Activated T-cell treated with anti-CD3 and anti-CD28 coated beads, Interleukin-2, amount 50 U/mL, for 24 hours (primary cell): ENCODE measurements around the gene RPL36A.
A peak's percentile ranks its signal among the peaks of the same experiment; 100 is the strongest.

Experiments used
- DNase-seq: peaks from one replicate; pipeline ENCODE4 v3.0.0-alpha.2; 2020
- H3K27ac Mint-ChIP-seq: 2 replicates; pipeline ENCODE4 v1.8.0; 2020; ENCODE audit warnings: mild to moderate bottlenecking, mixed read lengths
- H3K27me3 Mint-ChIP-seq: 2 replicates; pipeline ENCODE4 v1.8.0; 2020; ENCODE audit warnings: mixed read lengths
- H3K36me3 Mint-ChIP-seq: 2 replicates; pipeline ENCODE4 v1.8.0; 2020; ENCODE audit warnings: low read depth, mixed read lengths
- H3K4me1 Mint-ChIP-seq: 2 replicates; pipeline ENCODE4 v1.8.0; 2020; ENCODE audit warnings: low read depth, mixed read lengths
- H3K4me3 Mint-ChIP-seq: 2 replicates; pipeline ENCODE4 v1.8.0; 2020; ENCODE audit warnings: mild to moderate bottlenecking, moderate library complexity, mixed read lengths
- H3K9me3 Mint-ChIP-seq: 2 replicates; pipeline ENCODE4 v1.8.0; 2020; ENCODE audit warnings: mixed read lengths

Gene RPL36A

DNA sequence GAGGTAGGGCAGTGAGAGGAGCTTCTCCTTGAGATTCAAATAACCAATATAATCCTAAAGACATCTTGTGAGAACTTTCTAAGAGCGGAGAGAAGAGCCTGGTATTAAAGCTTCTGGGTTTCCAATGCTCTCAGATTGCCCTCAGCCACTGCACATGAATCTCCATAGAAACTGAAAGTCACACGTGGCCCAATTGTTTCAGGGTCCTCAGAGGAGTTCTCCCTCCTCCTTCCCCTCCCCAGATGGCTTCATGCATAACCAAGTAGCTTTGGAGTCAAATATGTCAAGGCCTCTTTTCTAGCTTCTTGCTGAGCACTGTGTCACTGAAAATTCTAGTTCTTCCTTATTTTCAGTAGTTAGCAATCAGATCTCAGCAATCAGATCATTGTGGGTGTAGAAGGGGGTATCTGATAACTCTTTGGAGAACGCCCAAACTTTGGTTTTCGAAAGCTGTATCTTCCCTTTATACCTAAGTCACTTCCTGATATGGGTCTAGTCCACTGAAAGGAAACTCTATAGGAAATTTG, 7.1 kb upstream of the RPL36A start:
- Mint-ChIP-seq H3K4me3 (no peak overlapping the region), H3K4me1 (no peaks in the 10 kb centered on the region), H3K27me3 (peaks cover 3% of the 10 kb centered on the region), H3K36me3 (no peaks in the 10 kb centered on the region), H3K27ac (no peak overlapping the region), H3K9me3 (no peaks in the 10 kb centered on the region)
- no peak for DNase-seq

DNA sequence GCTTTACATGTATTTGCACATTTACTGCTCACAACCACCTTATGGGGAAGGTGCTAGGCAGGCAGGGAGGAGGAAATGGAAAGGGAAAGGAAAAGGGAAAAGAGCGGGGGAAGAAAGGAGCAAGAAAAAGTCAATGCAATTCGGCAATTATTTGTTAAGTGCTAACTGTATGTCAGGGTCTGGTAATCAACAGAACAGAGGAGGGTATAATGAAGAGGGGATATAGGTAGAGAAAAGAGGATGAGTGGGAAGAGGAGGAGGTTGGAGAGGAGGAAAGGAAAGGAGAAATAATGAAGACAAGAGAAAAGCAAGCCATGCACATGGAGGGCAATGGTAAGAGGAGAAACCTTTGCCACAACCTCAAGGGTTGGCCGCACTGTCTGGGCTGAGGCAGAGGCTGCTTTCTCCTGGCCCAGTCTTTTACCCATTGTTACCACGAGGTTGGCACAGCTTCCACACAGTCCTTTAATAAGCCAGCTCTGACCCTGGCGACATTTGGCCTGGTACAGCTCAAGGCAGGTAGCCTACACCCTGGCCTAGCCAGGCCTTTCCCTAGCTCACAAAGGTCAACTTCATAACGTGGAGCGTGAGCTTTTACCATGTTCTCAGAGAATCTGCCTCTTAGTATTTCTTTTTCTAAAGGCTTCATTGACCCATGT, 5.7 kb upstream of the RPL36A start:
- Mint-ChIP-seq H3K36me3 (no peaks in the 10 kb centered on the region), H3K4me1 (no peaks in the 10 kb centered on the region), H3K27ac (no peak overlapping the region), H3K27me3 (peaks cover 9% of the 10 kb centered on the region), H3K4me3 (no peak overlapping the region), H3K9me3 (no peaks in the 10 kb centered on the region)
- no peak for DNase-seq

DNA sequence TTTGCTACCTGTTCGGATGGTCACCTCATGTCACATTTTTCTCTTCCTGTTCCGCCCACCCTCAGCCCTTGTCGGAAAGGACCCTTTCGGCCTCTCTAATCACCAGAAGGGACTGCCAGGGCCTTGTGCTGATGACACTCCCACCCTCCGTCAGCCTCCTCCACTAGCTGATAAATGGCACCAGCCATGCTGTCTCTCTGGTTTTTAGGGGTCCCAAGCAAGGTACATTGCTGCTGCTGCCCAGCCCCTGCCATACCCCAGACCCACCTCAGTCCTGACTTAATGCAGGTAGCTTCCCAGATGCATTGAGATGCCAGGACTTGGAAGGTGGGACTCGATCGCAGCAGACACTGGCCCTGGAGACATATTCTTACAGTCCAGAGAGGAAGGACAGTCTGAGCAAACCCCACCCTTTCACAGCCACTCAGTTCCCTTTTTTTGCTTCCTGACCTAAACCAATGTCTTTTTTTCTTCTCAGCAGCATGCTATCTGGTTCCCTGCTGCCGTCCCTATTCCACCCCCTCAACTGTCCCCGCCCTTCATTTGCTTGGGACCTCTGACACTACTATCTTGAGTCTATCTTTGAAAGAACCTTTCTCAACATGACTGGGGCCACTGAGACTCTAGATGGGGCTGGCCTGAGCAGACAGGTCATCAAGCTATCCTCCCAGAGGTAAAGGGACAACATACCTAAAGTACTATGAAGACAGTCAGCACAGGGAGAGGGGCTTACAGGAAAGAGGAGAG, 4.8 kb upstream of the RPL36A start, which contains the start of gene BTK:
BTK (minus strand) TSS at position 397 of the 747 bp plus-strand sequence. CDS start 10,907 bp downstream, outside the sequence.
- peaks cover 4% of the 10 kb centered on the region for H3K4me1 Mint-ChIP-seq
- peaks cover 15% of the 10 kb centered on the region for H3K27me3 Mint-ChIP-seq
- DNase-seq: no peak
- H3K36me3 Mint-ChIP-seq: peaks cover 2% of the 10 kb centered on the region
- no peaks in the 10 kb centered on the region for H3K9me3 Mint-ChIP-seq
- no peak within 1 kb of the TSS for H3K27ac Mint-ChIP-seq
- no peak within 1 kb of the TSS for H3K4me3 Mint-ChIP-seq

DNA sequence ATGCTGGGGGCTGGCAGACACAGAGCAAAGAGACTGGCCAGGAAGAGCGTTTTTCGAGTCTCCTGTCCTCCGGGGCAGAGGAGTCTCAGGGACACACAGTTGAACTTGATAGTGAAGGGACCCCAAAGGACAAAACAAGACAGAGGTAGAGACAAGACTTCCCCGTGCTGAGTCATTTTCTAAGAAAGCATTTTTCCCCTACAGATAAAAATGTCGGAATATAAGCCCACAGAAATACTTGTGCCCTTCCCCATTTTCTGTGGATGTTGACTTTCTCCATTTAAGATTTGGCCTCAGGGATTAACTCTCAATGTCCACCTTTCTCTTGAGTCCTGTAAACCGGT, 4.3 kb upstream of the RPL36A start:
- H3K27me3 Mint-ChIP-seq: peaks cover 21% of the 10 kb centered on the region
- no peak overlapping the region for H3K27ac Mint-ChIP-seq
- DNase-seq: no peak
- peaks cover 8% of the 10 kb centered on the region for H3K36me3 Mint-ChIP-seq
- H3K4me3 Mint-ChIP-seq: no peak overlapping the region
- H3K9me3 Mint-ChIP-seq: no peaks in the 10 kb centered on the region
- peaks cover 4% of the 10 kb centered on the region for H3K4me1 Mint-ChIP-seq

DNA sequence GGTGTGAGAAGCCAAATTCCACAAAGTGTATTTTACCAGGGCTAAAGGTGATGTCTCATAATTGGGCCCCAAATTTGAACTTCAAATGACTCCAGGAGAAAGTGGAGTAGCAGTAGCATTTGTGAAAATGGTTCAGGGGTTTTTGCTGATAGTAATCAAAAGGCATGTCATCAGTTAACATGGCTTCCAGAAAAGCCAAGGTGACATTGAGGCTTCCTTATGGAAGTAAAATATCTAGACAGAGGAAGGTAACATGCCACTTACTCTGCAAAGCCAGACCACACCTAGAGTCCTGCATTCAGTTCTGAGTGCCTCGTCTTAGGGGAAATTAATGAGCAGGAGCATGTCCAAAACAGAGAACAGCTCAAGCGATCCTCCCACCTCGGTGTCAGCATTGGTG, 2.2 kb upstream of the RPL36A start:
- H3K36me3 Mint-ChIP-seq: peaks cover 28% of the 10 kb centered on the region
- no peak for DNase-seq
- H3K27ac Mint-ChIP-seq: no peak overlapping the region
- peaks cover 24% of the 10 kb centered on the region for H3K27me3 Mint-ChIP-seq
- no peaks in the 10 kb centered on the region for H3K9me3 Mint-ChIP-seq
- H3K4me1 Mint-ChIP-seq: peaks cover 9% of the 10 kb centered on the region
- no peak overlapping the region for H3K4me3 Mint-ChIP-seq

DNA sequence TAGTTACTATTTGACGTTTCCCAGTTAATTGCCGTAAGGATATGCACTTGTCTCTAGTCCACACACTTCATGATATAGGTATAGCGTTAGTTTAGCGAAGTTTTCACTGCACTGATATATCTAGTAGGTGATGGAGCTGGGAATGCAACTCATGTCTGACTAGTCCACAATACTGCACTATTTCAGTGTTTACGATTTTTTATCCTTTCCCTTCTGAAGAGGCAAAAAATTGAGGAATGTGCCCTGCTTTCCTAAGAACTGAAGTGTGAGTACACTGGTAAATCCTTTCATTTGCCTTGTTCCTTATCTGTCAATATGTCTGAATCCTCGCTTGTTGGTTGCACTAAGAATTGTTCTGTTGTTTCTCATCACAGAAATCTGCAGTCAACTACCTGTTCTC, 1.0 kb downstream of the RPL36A start:
- H3K4me3 Mint-ChIP-seq: peak overlapping the region; percentile 97
- H3K27ac Mint-ChIP-seq: peak overlapping the region; percentile 98
- H3K36me3 Mint-ChIP-seq: peaks cover 51% of the 10 kb centered on the region
- no peak for DNase-seq
- peaks cover 15% of the 10 kb centered on the region for H3K4me1 Mint-ChIP-seq
- peaks cover 21% of the 10 kb centered on the region for H3K27me3 Mint-ChIP-seq
- H3K9me3 Mint-ChIP-seq: no peaks in the 10 kb centered on the region

DNA sequence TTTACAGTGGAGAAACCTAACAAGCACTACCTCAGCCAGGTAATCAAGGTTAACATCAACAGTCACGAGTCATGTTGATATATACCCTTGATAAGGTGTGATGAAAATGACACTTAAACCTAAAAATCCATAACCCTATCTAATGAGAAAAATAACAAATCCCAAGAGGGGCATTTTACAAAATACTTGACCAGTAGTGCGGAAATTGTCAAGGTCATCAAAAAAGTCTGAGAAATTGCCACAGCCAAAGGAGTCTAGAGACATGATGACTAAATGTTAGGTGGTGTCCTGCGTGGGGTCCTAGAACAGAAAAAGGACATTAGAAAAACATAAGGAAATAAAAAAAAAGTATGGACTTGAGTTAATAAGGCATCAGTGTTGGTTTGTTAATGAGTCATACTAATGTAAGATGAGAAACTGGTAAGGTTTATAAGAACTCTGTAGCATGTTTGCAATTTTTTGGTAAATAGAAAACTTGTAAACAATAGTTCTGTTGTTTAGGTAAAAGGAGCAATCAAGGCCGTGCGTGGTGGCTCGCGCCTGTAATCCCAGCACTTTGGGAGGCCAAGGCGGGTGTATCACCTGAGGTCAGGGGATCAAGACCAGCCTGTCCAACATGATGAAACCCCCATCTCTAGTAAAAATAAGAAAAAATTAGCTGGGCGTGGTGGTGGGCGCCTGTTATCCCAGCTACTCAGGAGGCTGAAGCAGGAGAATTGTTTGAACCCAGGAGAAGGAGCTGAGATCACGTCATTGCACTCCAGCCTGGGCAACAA, 2.9 kb downstream of the RPL36A start:
- no peak for DNase-seq
- Mint-ChIP-seq H3K4me1 (peaks cover 15% of the 10 kb centered on the region), H3K4me3 (peak overlapping the region; percentile 97), H3K27me3 (peaks cover 21% of the 10 kb centered on the region), H3K36me3 (peaks cover 52% of the 10 kb centered on the region), H3K27ac (peak overlapping the region; percentile 98), H3K9me3 (no peaks in the 10 kb centered on the region)

DNA sequence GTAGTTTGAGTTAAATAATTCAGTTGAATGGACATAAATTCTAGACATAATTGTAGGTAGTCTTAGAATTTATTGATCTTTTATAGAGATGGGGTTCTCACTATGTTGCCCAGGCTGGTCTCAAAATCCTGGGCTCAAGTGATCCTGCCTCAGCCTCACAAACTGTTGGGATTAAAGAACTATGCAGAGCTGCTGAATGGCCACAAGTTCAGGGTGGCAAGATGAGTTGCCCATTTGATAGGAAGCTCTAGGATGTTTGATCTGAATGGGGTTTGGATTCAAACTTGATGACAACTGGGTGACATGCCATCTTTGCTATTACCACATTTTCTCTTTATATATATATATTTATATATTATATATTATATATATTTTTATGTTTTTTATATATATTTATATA, 3.6 kb downstream of the RPL36A start:
- Mint-ChIP-seq H3K27ac (peak overlapping the region; percentile 98), H3K4me1 (peaks cover 15% of the 10 kb centered on the region), H3K27me3 (peaks cover 20% of the 10 kb centered on the region), H3K36me3 (peaks cover 58% of the 10 kb centered on the region), H3K4me3 (peak overlapping the region; percentile 97), H3K9me3 (no peaks in the 10 kb centered on the region)
- DNase-seq: no peak

DNA sequence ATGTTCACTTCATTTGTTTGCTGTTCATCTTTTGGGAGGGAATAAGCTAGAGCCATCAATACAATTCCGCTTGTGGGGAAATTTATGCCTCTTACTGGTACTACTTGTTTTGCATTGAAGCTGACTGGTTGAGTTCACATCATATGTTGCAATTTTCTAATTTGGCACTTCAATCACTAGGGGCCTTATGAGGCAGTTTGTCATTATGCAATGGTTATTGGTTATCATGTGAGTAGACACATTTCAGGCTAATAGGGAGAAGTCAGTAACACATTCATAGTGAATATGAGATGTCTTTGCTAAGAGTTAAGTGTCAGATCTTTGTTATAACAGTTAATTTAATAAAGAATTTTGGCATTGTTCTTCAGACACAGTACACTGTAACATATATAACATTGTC, 5.0 kb downstream of the RPL36A start:
- Mint-ChIP-seq H3K27ac (peak overlapping the region; percentile 7), H3K4me3 (no peak overlapping the region), H3K36me3 (peaks cover 69% of the 10 kb centered on the region), H3K27me3 (peaks cover 10% of the 10 kb centered on the region), H3K4me1 (peaks cover 11% of the 10 kb centered on the region), H3K9me3 (no peaks in the 10 kb centered on the region)
- DNase-seq: no peak

DNA sequence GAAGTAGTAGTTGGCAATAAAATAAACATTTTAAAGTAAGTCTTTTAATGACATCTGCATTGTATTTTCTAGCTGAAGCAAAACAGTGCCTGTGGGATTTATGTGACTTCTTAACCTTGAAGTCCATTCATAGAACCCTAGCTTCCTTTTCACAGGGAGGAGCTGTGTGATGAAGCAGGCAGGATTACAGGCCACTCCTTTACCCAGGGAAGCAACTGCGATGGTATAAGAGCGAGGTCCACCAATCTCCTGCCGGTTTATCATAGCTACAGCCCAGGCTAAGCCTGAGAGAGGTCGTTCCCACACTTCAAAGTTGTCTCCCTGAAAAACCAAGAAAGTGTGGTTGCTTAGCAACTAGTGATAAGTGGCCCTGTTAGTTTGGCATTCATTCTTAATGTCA, 7.0 kb downstream of the RPL36A start:
- no peaks in the 10 kb centered on the region for H3K27me3 Mint-ChIP-seq
- H3K36me3 Mint-ChIP-seq: peaks cover 68% of the 10 kb centered on the region
- H3K4me3 Mint-ChIP-seq: no peak overlapping the region
- H3K4me1 Mint-ChIP-seq: peaks cover 11% of the 10 kb centered on the region
- DNase-seq: no peak
- no peaks in the 10 kb centered on the region for H3K9me3 Mint-ChIP-seq
- H3K27ac Mint-ChIP-seq: no peak overlapping the region

DNA sequence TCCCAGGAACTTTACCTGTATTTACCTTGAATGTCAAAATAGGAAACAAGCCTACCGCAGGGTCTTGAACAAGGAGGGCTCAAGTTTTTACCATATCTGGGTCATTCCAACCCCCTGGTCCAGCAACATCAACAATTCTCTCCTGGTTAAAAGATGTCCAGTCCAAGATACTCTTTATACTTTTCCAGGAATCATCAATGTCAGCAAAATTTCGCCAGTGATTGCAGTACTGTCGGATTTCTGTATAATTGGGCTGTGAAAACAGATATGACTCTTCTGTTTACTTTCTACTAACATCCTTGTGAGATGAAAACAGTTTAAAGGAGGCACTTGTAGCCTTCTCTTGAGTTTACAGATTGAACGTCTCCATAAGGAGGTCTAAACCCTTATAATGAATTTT, 7.9 kb downstream of the RPL36A start:
- no peak overlapping the region for H3K4me3 Mint-ChIP-seq
- no peaks in the 10 kb centered on the region for H3K9me3 Mint-ChIP-seq
- H3K27me3 Mint-ChIP-seq: no peaks in the 10 kb centered on the region
- peaks cover 5% of the 10 kb centered on the region for H3K4me1 Mint-ChIP-seq
- no peak overlapping the region for H3K27ac Mint-ChIP-seq
- no peak for DNase-seq
- peaks cover 64% of the 10 kb centered on the region for H3K36me3 Mint-ChIP-seq

DNA sequence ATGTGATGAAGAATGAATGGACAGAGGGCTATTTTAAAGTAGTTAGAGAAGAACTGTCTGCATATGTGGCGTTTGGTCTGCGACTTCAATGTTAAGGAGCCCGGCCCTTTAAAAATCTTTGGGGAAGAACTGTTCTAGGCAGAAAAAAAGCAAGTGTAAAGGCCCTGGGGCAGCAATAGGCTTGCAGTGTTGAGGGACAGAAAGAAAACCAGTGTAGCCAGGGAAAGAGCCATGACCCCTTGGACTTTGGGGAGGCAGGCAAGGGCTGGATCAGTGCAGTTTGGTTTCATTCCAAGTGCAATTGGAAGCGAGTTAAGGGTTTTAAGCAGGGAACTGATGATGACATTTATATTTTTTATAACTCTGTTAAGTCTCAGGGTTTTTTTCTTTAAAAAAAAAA, 9.0 kb downstream of the RPL36A start:
- no peak overlapping the region for H3K4me3 Mint-ChIP-seq
- H3K4me1 Mint-ChIP-seq: peaks cover 7% of the 10 kb centered on the region
- no peak for DNase-seq
- no peak overlapping the region for H3K27ac Mint-ChIP-seq
- H3K27me3 Mint-ChIP-seq: no peaks in the 10 kb centered on the region
- no peaks in the 10 kb centered on the region for H3K9me3 Mint-ChIP-seq
- H3K36me3 Mint-ChIP-seq: peaks cover 63% of the 10 kb centered on the region

DNA sequence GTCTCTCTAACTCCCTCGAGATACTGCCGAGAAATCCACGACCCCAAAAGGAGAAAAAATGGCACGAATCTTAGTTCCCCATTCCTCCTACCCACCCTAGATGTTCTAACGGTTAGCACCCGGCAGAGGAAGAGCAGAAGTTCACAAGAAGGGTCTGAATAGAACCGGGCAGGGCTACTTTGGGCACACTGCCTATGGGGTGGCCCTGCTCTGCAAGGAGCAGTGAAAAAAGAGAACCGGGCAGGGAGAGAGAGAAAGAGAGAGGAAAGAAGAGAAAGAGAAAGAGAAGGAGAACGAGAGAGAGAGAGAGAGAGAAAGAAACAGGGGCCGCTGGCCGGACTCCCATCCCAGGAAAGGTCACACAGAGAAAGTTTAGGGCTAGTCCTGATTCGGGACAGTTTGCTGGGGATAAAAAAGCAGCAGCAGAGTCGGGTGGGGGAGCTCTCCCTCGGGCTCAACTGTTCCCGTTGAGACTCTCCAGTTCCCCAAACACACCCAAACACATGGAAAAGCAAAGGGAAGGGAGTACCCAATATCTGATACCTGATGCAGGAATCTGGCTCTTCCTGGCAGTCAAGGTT, 16.4 kb downstream of the RPL36A start:
- H3K4me3 Mint-ChIP-seq: peak overlapping the region; percentile 83
- peak overlapping the region; percentile 99 for H3K27ac Mint-ChIP-seq
- peaks cover 44% of the 10 kb centered on the region for H3K36me3 Mint-ChIP-seq
- no peaks in the 10 kb centered on the region for H3K27me3 Mint-ChIP-seq
- H3K4me1 Mint-ChIP-seq: peaks cover 25% of the 10 kb centered on the region
- no peaks in the 10 kb centered on the region for H3K9me3 Mint-ChIP-seq
- no peak for DNase-seq

DNA sequence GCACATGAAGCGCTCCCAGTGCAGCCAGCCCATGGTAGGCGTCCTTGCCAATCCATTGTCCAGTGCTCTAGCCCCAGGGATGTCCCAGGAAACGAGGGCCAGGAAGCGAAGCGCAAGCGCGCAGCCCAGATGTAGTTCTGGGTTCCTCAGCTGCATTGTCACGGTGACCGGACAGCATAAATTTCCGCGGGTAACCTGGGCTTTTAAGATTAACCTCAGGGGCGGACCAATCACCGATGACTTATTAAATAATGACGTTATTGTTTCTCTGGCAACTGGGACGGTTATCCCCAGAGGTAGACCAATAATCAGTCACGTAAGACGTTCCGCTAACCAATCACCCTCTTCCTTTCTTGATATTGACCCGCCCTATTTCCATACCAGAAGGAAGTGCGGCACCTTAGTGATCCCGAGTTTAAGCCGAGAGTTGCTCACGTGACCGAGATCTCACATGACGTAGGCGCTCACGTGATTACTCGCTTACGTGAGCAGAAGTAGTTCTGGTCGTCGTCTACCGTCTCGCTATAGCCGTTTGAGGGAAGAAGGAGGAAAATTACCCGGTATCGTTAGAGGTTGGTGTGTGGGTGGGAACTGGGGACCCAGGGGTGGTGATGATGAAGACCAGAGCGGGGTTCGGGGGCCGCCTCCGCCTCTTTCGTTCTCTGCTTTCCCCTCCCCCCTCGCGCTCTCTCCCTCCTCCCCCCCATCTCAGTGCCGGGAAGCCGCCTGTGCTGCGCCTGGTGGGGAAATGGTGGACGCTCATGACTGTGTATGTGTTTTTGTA, 17.1 kb downstream of the RPL36A start, which contains the start of the genes GLA and HNRNPH2:
GLA (minus strand) TSS at position 178 of the 784 bp plus-strand sequence; CDS start at position 156, 22 bp downstream.
HNRNPH2 (plus strand) TSS at position 475 of the 784 bp plus-strand sequence. CDS start 3,767 bp downstream, outside the sequence.
- H3K4me3 Mint-ChIP-seq: peak within 1 kb of the TSS; percentile 83
- no peaks in the 10 kb centered on the region for H3K9me3 Mint-ChIP-seq
- peak; percentile 86 for DNase-seq
- H3K4me1 Mint-ChIP-seq: peaks cover 31% of the 10 kb centered on the region
- peaks cover 45% of the 10 kb centered on the region for H3K36me3 Mint-ChIP-seq
- H3K27me3 Mint-ChIP-seq: peaks cover 3% of the 10 kb centered on the region
- H3K27ac Mint-ChIP-seq: peak within 1 kb of the TSS; percentile 99
